Measurements from ENCODE around the gene PXK.

The PXK gene

GRCh38 chr3:58470363-58471024 is 137.8 kb downstream of the PXK start:
- DNase-seq, result no peak

GRCh38 chr3:58471025-58471887 is 138.6 kb downstream of the PXK start:
- no peak for DNase-seq

- DNase-seq, result no peak
Observed at GRCh38 chr3:58473275-58473674, 140.6 kb downstream of the PXK start.

GRCh38 chr3:58474348-58474911 is 141.7 kb downstream of the PXK start:
- no peak for DNase-seq

GRCh38 chr3:58474967-58475578 is 142.4 kb downstream of the PXK start:
- no peak for DNase-seq

Data from GOT3 (cell line).